ENCODE measurements around the gene PTPRN2. TPM values are rescaled to one million over a fixed set of nuclear protein-coding genes. Genes with fewer than 3 reads are reported as not detected.
A peak's percentile ranks its signal among the peaks of the same experiment; 100 is the strongest.

PTPRN2 gene
- total and polyA plus RNA-seq, 2 of the 13 experiments (the other 11 are each of a cell fraction or from before 2014, with no cell fraction given): 2.5 to 24.2 TPM

- peak in 1 of 2 experiments; percentile 46; a peak in 1 of 4 replicates for TF ChIP-seq EP300 (IDR thresholded peaks at IDR 0.05; ENCODE audit: low read depth in 2 of 2, low read length in 2 of 2)
- no peak for TF ChIP-seq EP300 (CRISPR knock-in tag; IDR thresholded peaks at IDR 0.05; ENCODE audit: borderline replicate concordance)
- TF ChIP-seq TBP (CRISPR knock-in tag; IDR thresholded peaks at IDR 0.05): no peak
- no peak for TF ChIP-seq SOX6 (IDR thresholded peaks at IDR 0.05)
- peak; percentile 92 for TF ChIP-seq SOX6 (CRISPR knock-in tag; IDR thresholded peaks at IDR 0.05)
- peak; percentile 75 for TF ChIP-seq FOXA3 (CRISPR knock-in tag; IDR thresholded peaks at IDR 0.05)
Observed at GRCh38 chr7:158161194-158161593, 426.4 kb downstream of the PTPRN2 start (continued).

GRCh38 chr7:158160199-158160598, 427.4 kb downstream of the PTPRN2 start:
- no peak overlapping the region for H2AFZ ChIP-seq (ENCODE audit: low read length)
- DNase-seq (ENCODE audit: low spot score) (peak; percentile 33), ATAC-seq (peak; percentile 93), FAIRE-seq (peak; percentile 72)
- no peak overlapping the region for H3K9ac ChIP-seq (ENCODE audit: insufficient read depth, low read depth, low read length)
- BruUV-seq (replicated peaks): no TSS peak
- in situ Hi-C loops (cut with HindIII; ENCODE audit: extremely low pct_ligation_motif_present, low pct_unique_long_range_greater_than_20kb) (no loop called here), intact Hi-C loops (cut with micrococcal nuclease; ENCODE audit: unreplicated experiment) (no loop called here)
- no peak overlapping the region for H3K4me3 ChIP-seq (replicated peaks in 1 of 3; ENCODE audit: insufficient read depth in 1 of 3, low read depth in 2 of 3, low read length in 3 of 3)
- no peaks in the 10 kb centered on the region for H3K27me3 ChIP-seq (ENCODE audit: control insufficient read depth in 1 of 2, insufficient read depth in 2 of 2, low read length in 2 of 2)
- H3K36me3 ChIP-seq (replicated peaks in 1 of 2; ENCODE audit: control insufficient read depth in 1 of 2, insufficient read depth in 2 of 2, low read length in 2 of 2): no peaks in the 10 kb centered on the region
- H3K79me2 ChIP-seq (ENCODE audit: insufficient read depth, low read length): no peaks in the 10 kb centered on the region
- H3K9me3 ChIP-seq (ENCODE audit: low read length): no peaks in the 10 kb centered on the region
- ChIA-PET CTCF (ENCODE audit: low intra/inter-chr PET ratio, low total read pairs) (no interaction called here), POLR2A (interaction anchor here (1.1 to 1.4 kb wide), 2 partner anchors 16 to 104 kb away, joined by 3 to 5 read pairs; no protein-coding TSS in a partner anchor)
- 19% methylated on average over 4 of the region's 5 CpGs for WGBS (ENCODE audit: low lambda C conversion rate)
- peak overlapping the region; percentile 16; the same call in 1 of the 2 replicates for H3K4me2 ChIP-seq (ENCODE audit: low read depth, low read length)
- H4K20me1 ChIP-seq (ENCODE audit: insufficient read depth, low read length): peaks cover 4% of the 10 kb centered on the region; the same call in 1 of the 2 replicates
- no peak overlapping the region for H3K27ac ChIP-seq (ENCODE audit: extremely low read length, insufficient read depth, low read length)
- peaks cover 27% of the 10 kb centered on the region for H3K4me1 ChIP-seq (ENCODE audit: insufficient read depth, low read length)
- peak; percentile 88 for TF ChIP-seq HNF4G (IDR thresholded peaks at IDR 0.05; ENCODE audit: borderline replicate concordance, low read depth, low read length)
- TF ChIP-seq HNF4G (CRISPR knock-in tag; IDR thresholded peaks at IDR 0.05; ENCODE audit: borderline replicate concordance, low read depth): peak; percentile 67; the same call in 1 of the 2 replicates
- no peak for TF ChIP-seq ZNF225 (CRISPR knock-in tag; IDR thresholded peaks at IDR 0.05)
- no peak for TF ChIP-seq ONECUT2 (CRISPR knock-in tag; IDR thresholded peaks at IDR 0.05)
- no peak for TF ChIP-seq POGZ (CRISPR knock-in tag; IDR thresholded peaks at IDR 0.05)
- TF ChIP-seq SMC3 (IDR thresholded peaks at IDR 0.05; ENCODE audit: low read length): no peak; the same call in 1 of the 2 replicates
- TF ChIP-seq SPEN (CRISPR knock-in tag; IDR thresholded peaks at IDR 0.05; ENCODE audit: low read depth): peak; percentile 55; the same call in 1 of the 2 replicates
- no peak for TF ChIP-seq HBP1 (CRISPR knock-in tag; IDR thresholded peaks at IDR 0.05; ENCODE audit: low read depth)
- TF ChIP-seq THAP7 (CRISPR knock-in tag; IDR thresholded peaks at IDR 0.05): no peak
- TF ChIP-seq MIXL1 (CRISPR knock-in tag; IDR thresholded peaks at IDR 0.05): 0 out of 2 replicates have a peak, but pooled peaks have one; percentile 8
- TF ChIP-seq ZNF549 (CRISPR knock-in tag; IDR thresholded peaks at IDR 0.05): peak; percentile 29; the same call in 1 of the 2 replicates
- no peak for TF ChIP-seq ZNF414 (CRISPR knock-in tag; IDR thresholded peaks at IDR 0.05)
- TF ChIP-seq TIGD3 (CRISPR knock-in tag; IDR thresholded peaks at IDR 0.05; ENCODE audit: borderline replicate concordance): no peak
- TF ChIP-seq CEBPB (IDR thresholded peaks at IDR 0.05; ENCODE audit: borderline replicate concordance, low read depth, low read length): peak; percentile 51; the same call in 1 of the 2 replicates
- TF ChIP-seq ZNF780A (CRISPR knock-in tag; IDR thresholded peaks at IDR 0.05): 0 out of 2 replicates have a peak, but pooled peaks have one; percentile 24
- TF ChIP-seq FOXA1 (IDR thresholded peaks at IDR 0.05): no peak
- TF ChIP-seq FOXA1 (CRISPR knock-in tag; IDR thresholded peaks at IDR 0.05): peak; percentile 14; the same call in 1 of the 2 replicates
